Measurements from ENCODE around the gene ARHGEF16.

ARHGEF16 gene

GRCh38 chr1:3503525-3503886 lies 49.0 kb downstream of the ARHGEF16 start:
- Histone ChIP-seq H3K79me2 (ENCODE audit: low read length) (no peaks in the 10 kb centered on the region), H3K27me3 (replicated peaks; ENCODE audit: insufficient read depth, low read length) (peaks cover 85% of the 10 kb centered on the region), H3K4me1 (ENCODE audit: low read length) (no peaks in the 10 kb centered on the region), H4K20me1 (ENCODE audit: insufficient read depth, low read length) (no peaks in the 10 kb centered on the region), H3K9me2 (replicated peaks; ENCODE audit: insufficient read depth, low read length) (no peaks in the 10 kb centered on the region), H2AFZ (ENCODE audit: low read length) (no peak overlapping the region), H3K4me2 (ENCODE audit: low read depth, low read length) (no peak overlapping the region), H3F3A (ENCODE audit: insufficient read depth, low read length) (no peaks in the 10 kb centered on the region), H3K9ac (ENCODE audit: low read length) (no peak overlapping the region), H3K4me3 (ENCODE audit: low read length) (no peak overlapping the region), H3K9me3 (replicated peaks; ENCODE audit: insufficient read depth, low read length) (no peaks in the 10 kb centered on the region), H3K27ac (ENCODE audit: low read length) (no peak overlapping the region), H3K36me3 (replicated peaks; ENCODE audit: insufficient read depth, low read length) (no peaks in the 10 kb centered on the region)
- DNase-seq = no peak
- TF ChIP-seq EZH2phosphoT487 (IDR thresholded peaks at IDR 0.05; ENCODE audit: low read length) = no peak

GRCh38 chr1:3504151-3504821 lies 49.8 kb downstream of the ARHGEF16 start:
- Histone ChIP-seq H3K9me3 (replicated peaks; ENCODE audit: insufficient read depth, low read length) (no peaks in the 10 kb centered on the region), H3F3A (ENCODE audit: insufficient read depth, low read length) (no peaks in the 10 kb centered on the region), H2AFZ (ENCODE audit: low read length) (no peak overlapping the region), H3K4me3 (ENCODE audit: low read length) (no peak overlapping the region), H3K9me2 (replicated peaks; ENCODE audit: insufficient read depth, low read length) (no peaks in the 10 kb centered on the region), H3K27me3 (replicated peaks; ENCODE audit: insufficient read depth, low read length) (peaks cover 85% of the 10 kb centered on the region), H3K79me2 (ENCODE audit: low read length) (no peaks in the 10 kb centered on the region), H3K36me3 (replicated peaks; ENCODE audit: insufficient read depth, low read length) (no peaks in the 10 kb centered on the region), H3K9ac (ENCODE audit: low read length) (no peak overlapping the region), H3K4me2 (ENCODE audit: low read depth, low read length) (no peak overlapping the region), H3K27ac (ENCODE audit: low read length) (no peak overlapping the region), H3K4me1 (ENCODE audit: low read length) (no peaks in the 10 kb centered on the region), H4K20me1 (ENCODE audit: insufficient read depth, low read length) (no peaks in the 10 kb centered on the region)
- TF ChIP-seq EZH2 (optimal IDR thresholded peaks at IDR 0.05; ENCODE audit: low read depth, low read length) (no peak), EZH2phosphoT487 (IDR thresholded peaks at IDR 0.05; ENCODE audit: low read length) (no peak), CTCF (IDR thresholded peaks at IDR 0.05; ENCODE audit: low read length) (no peak)
- DNase-seq = no peak

GRCh38 chr1:3504822-3505153 lies 50.3 kb downstream of the ARHGEF16 start:
- Histone ChIP-seq H3K9me3 (replicated peaks; ENCODE audit: insufficient read depth, low read length) (no peaks in the 10 kb centered on the region), H3K27ac (ENCODE audit: low read length) (no peak overlapping the region), H2AFZ (ENCODE audit: low read length) (no peak overlapping the region), H3K4me1 (ENCODE audit: low read length) (no peaks in the 10 kb centered on the region), H3K36me3 (replicated peaks; ENCODE audit: insufficient read depth, low read length) (no peaks in the 10 kb centered on the region), H3K9me2 (replicated peaks; ENCODE audit: insufficient read depth, low read length) (no peaks in the 10 kb centered on the region), H3F3A (ENCODE audit: insufficient read depth, low read length) (no peaks in the 10 kb centered on the region), H3K4me3 (ENCODE audit: low read length) (no peak overlapping the region), H3K4me2 (ENCODE audit: low read depth, low read length) (no peak overlapping the region), H3K79me2 (ENCODE audit: low read length) (no peaks in the 10 kb centered on the region), H3K27me3 (replicated peaks; ENCODE audit: insufficient read depth, low read length) (peaks cover 85% of the 10 kb centered on the region), H4K20me1 (ENCODE audit: insufficient read depth, low read length) (no peaks in the 10 kb centered on the region), H3K9ac (ENCODE audit: low read length) (no peak overlapping the region)
- no peak for DNase-seq
- no peak for TF ChIP-seq EZH2 (optimal IDR thresholded peaks at IDR 0.05; ENCODE audit: low read depth, low read length)
- TF ChIP-seq EZH2phosphoT487 (IDR thresholded peaks at IDR 0.05; ENCODE audit: low read length) = no peak
- TF ChIP-seq CTCF (IDR thresholded peaks at IDR 0.05; ENCODE audit: low read length) = no peak

GRCh38 chr1:3505161-3505560 lies 50.7 kb downstream of the ARHGEF16 start:
- Histone ChIP-seq H3K4me1 (ENCODE audit: low read length) (no peaks in the 10 kb centered on the region), H3F3A (ENCODE audit: insufficient read depth, low read length) (no peaks in the 10 kb centered on the region), H3K27me3 (replicated peaks; ENCODE audit: insufficient read depth, low read length) (peaks cover 85% of the 10 kb centered on the region), H2AFZ (ENCODE audit: low read length) (no peak overlapping the region), H3K9me3 (replicated peaks; ENCODE audit: insufficient read depth, low read length) (no peaks in the 10 kb centered on the region), H3K79me2 (ENCODE audit: low read length) (no peaks in the 10 kb centered on the region), H3K4me2 (ENCODE audit: low read depth, low read length) (no peak overlapping the region), H3K36me3 (replicated peaks; ENCODE audit: insufficient read depth, low read length) (no peaks in the 10 kb centered on the region), H3K27ac (ENCODE audit: low read length) (no peak overlapping the region), H3K9ac (ENCODE audit: low read length) (no peak overlapping the region), H4K20me1 (ENCODE audit: insufficient read depth, low read length) (no peaks in the 10 kb centered on the region), H3K4me3 (ENCODE audit: low read length) (no peak overlapping the region), H3K9me2 (replicated peaks; ENCODE audit: insufficient read depth, low read length) (no peaks in the 10 kb centered on the region)
- TF ChIP-seq CTCF (IDR thresholded peaks at IDR 0.05; ENCODE audit: low read length) = no peak
- no peak for TF ChIP-seq EZH2phosphoT487 (IDR thresholded peaks at IDR 0.05; ENCODE audit: low read length)
- no peak for TF ChIP-seq EZH2 (optimal IDR thresholded peaks at IDR 0.05; ENCODE audit: low read depth, low read length)
- no peak for DNase-seq
